Measurements from ENCODE around the gene OVCA2.
A peak's percentile ranks its signal among the peaks of the same experiment; 100 is the strongest.

OVCA2 gene

GRCh38 chr17:2053380-2054261 is 11.8 kb downstream of the OVCA2 start (continued):
- TF ChIP-seq MEIS1 (CRISPR knock-in tag; IDR thresholded peaks at IDR 0.05; ENCODE audit: borderline replicate concordance) (no peak), HOXA7 (CRISPR knock-in tag; IDR thresholded peaks at IDR 0.05; ENCODE audit: borderline replicate concordance) (no peak), KLF7 (tag by site-specific recombination; IDR thresholded peaks at IDR 0.05; ENCODE audit: borderline replicate concordance) (peak; percentile 73), ZNF341 (tag by site-specific recombination; IDR thresholded peaks at IDR 0.05; ENCODE audit: low read depth) (peak; percentile 96), ZSCAN23 (tag by site-specific recombination; IDR thresholded peaks at IDR 0.05) (0 out of 2 replicates have a peak, but pooled peaks have one; percentile 30), PRDM10 (tag by site-specific recombination; IDR thresholded peaks at IDR 0.05) (peak; percentile 76), ZNF391 (tag by site-specific recombination; IDR thresholded peaks at IDR 0.05; ENCODE audit: borderline replicate concordance, low read depth) (no peak), ZNF121 (tag by site-specific recombination; IDR thresholded peaks at IDR 0.05) (no peak), KLF8 (tag by site-specific recombination; IDR thresholded peaks at IDR 0.05) (peak; percentile 84), ZNF792 (tag by site-specific recombination; IDR thresholded peaks at IDR 0.05) (no peak), ZNF777 (tag by site-specific recombination; IDR thresholded peaks at IDR 0.05; ENCODE audit: borderline replicate concordance) (no peak), ZFP37 (tag by site-specific recombination; IDR thresholded peaks at IDR 0.05) (0 out of 2 replicates have a peak, but pooled peaks have one; percentile 40), ZNF394 (tag by site-specific recombination; IDR thresholded peaks at IDR 0.05; ENCODE audit: borderline replicate concordance) (no peak), ZNF747 (tag by site-specific recombination; IDR thresholded peaks at IDR 0.05) (no peak), GLIS2 (tag by site-specific recombination; IDR thresholded peaks at IDR 0.05) (peak; percentile 99), ZNF555 (tag by site-specific recombination; conservative IDR thresholded peaks at IDR 0.05) (no peak), HIC1 (tag by site-specific recombination; IDR thresholded peaks at IDR 0.05) (peak; percentile 92), EGR2 (tag by site-specific recombination; IDR thresholded peaks at IDR 0.05; ENCODE audit: low read depth) (peak; percentile 95), ZNF18 (tag by site-specific recombination; IDR thresholded peaks at IDR 0.05) (no peak), BCL11A (tag by site-specific recombination; IDR thresholded peaks at IDR 0.05; ENCODE audit: low read depth) (peak; percentile 85; the same call in 1 of the 2 replicates), ZNF76 (tag by site-specific recombination; IDR thresholded peaks at IDR 0.05; ENCODE audit: borderline replicate concordance, low read depth) (peak; percentile 69), ZSCAN16 (tag by site-specific recombination; IDR thresholded peaks at IDR 0.05) (no peak), ZBTB26 (tag by site-specific recombination; optimal IDR thresholded peaks at IDR 0.05) (peak; percentile 88), ZNF837 (tag by site-specific recombination; IDR thresholded peaks at IDR 0.05) (peak; percentile 65; the same call in 1 of the 2 replicates), ZNF529 (tag by site-specific recombination; IDR thresholded peaks at IDR 0.05; ENCODE audit: insufficient replicate concordance) (no peak), ZSCAN18 (tag by site-specific recombination; IDR thresholded peaks at IDR 0.05) (no peak; the same call in 1 of the 2 replicates)
